Erythroblast (primary cell): ENCODE results near the gene ARHGEF28.

ENCODE experiments used
- GATA1 ChIP-seq: IDR thresholded peaks from 2 replicates; pipeline ENCODE4 v1.6.1; 2011; ENCODE audit warnings: low read depth, mild to moderate bottlenecking, control low read depth, low read length, moderate library complexity
- POLR2A ChIP-seq: IDR thresholded peaks from 2 replicates; pipeline ENCODE4 v1.6.1; 2011; ENCODE audit warnings: mild to moderate bottlenecking, low read length

GRCh38 chr5:73754254-73754653 is 128.3 kb downstream of the ARHGEF28 start:
- TF ChIP-seq POLR2A (no peak), GATA1 (no peak)
